Occipital lobe (tissue), 2 donors: ENCODE measurements around the gene TFCP2L1. TPM values are rescaled to one million over a fixed set of nuclear protein-coding genes. Genes with fewer than 3 reads are reported as not detected.
A peak's percentile ranks its signal among the peaks of the same experiment; 100 is the strongest.

Source experiments
- DNase-seq: peaks from one replicate; lab custom pipeline; 2025; lab: John Stamatoyannopoulos, UW
- total RNA-seq: library from RNA; depleted of rRNA; stranded (reverse); fragments of >200 nt; gene quantifications from one replicate; pipeline ENCODE4 v1.2.3, GENCODE V29; 2014

The TFCP2L1 gene
- total RNA-seq, 1 donor from 2014 or later, result 0.47 TPM

GRCh38 chr2:121197369-121198091 lies 87.5 kb downstream of the TFCP2L1 start:
- peak; percentile 70 for DNase-seq

DNA sequence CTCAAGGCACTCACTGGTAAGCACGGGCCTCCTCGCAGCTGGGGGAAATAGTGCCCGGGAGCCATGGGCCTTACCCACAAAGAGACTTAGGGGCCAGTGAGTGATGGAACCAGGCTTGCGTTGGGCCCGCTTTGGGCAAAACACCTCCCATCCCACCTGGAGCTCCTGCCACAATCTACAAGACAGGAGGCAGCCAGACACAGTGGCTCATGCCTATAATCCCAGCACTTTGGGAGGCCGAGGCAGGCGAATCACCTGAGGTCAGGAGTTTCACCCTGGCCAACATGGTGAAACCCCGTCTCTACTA lies 88.2 kb downstream of the TFCP2L1 start:
- no peak for DNase-seq

- DNase-seq, result no peak
These were observed 88.7 kb downstream of the TFCP2L1 start for GRCh38 chr2:121196132-121196848.

GRCh38 chr2:121195036-121195435 lies 90.0 kb downstream of the TFCP2L1 start:
- DNase-seq, result no peak

- no peak for DNase-seq
These were observed 90.4 kb downstream of the TFCP2L1 start for GRCh38 chr2:121194626-121195025.

- no peak for DNase-seq
These were observed 91.8 kb downstream of the TFCP2L1 start for GRCh38 chr2:121193185-121193584.

GRCh38 chr2:121192576-121192975 lies 92.4 kb downstream of the TFCP2L1 start:
- no peak for DNase-seq

GRCh38 chr2:121191191-121192170 lies 93.5 kb downstream of the TFCP2L1 start:
- no peak for DNase-seq

DNA sequence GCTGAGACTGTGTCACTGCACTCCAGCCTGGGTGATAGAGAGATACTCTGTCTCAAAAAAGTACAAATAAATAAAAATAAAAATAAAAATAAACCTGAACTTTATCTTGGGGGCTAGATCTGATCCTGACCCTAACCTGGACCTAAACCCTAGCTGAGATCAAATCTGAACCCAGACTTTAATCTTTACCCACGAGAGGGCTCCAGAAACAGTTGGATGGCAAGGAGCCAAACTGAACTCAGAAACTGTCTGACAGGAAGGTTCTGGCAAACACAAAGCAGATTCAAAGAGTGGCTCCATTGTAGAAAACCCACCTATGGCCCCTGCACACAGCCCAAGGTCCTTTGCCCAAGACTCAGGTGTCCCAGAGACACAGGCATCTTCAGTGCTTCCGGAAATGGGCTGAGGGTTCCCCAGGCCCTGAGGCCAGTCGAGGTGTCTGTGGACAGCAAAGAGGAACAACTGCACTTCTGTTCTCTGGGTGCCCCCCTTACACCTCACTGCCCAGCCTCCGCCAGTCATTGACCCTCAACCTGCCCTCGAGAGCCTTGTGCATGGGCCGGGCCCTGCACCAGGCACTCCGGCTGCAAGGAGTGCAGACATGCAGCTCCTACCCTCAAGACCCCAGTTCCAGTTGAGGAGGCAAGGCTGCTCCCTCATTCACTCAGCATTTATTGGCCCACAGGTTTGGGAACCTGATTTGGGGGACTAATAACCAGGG lies 95.2 kb downstream of the TFCP2L1 start:
- no peak for DNase-seq

- DNase-seq, result no peak
These were observed 96.0 kb downstream of the TFCP2L1 start for GRCh38 chr2:121189011-121189410.

GRCh38 chr2:121187982-121188411 lies 97.0 kb downstream of the TFCP2L1 start:
- no peak for DNase-seq

DNA sequence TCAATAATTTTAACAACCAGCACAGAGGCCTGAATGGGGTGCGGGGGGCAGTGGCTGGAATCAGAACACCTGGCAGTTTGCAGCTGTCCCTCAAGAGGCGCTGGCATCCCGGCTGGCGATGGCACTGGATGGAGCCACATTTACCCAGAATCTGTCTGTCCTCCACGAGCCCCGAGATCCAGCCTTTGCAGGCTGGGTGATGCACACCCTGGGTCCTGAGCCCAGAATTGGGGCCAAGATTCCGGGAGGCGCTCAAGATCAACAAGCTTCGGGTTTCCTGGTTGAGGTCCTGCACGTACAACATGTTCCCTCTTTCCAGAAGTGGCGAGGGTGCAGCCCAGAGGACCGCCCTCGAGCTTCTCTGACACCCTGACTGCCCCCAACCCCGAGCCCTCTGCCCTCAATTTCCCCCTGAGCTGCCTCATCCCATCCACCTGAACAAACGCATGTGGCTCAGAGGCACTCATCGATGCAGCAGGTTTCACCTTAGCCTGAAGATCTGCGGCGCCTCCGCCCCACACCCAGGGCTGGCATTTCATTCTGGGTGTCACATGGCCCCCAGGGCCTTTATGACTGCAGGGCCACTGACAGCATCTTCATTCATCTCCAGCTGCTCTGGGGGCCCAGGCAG lies 97.5 kb downstream of the TFCP2L1 start:
- no peak for DNase-seq

DNA sequence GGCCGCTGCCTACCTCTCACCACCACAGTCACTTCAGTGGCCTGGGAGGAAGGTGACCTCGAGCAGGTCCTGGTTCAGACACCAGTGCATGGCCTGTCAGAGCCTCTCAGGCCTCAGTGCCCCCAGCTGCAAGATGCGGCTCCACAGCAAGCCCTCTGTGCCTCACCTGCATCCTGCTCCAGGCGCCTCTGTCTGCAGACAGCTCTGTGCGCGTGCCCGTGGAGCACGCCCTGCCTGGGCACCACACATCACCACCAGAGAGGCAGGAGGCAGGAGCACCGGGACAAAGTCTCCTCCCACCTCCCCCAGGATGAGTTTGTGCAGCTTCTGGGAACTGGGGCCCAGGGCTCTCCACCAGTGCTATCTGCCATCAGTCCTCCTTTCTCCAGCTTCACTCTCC lies 98.7 kb downstream of the TFCP2L1 start:
- DNase-seq, result no peak

- peak; percentile 21 for DNase-seq
These were observed 99.4 kb downstream of the TFCP2L1 start for GRCh38 chr2:121185571-121186074.

- DNase-seq, result no peak
These were observed 99.9 kb downstream of the TFCP2L1 start for GRCh38 chr2:121185111-121185510.

GRCh38 chr2:121184248-121184862 lies 100.6 kb downstream of the TFCP2L1 start:
- no peak for DNase-seq

DNA sequence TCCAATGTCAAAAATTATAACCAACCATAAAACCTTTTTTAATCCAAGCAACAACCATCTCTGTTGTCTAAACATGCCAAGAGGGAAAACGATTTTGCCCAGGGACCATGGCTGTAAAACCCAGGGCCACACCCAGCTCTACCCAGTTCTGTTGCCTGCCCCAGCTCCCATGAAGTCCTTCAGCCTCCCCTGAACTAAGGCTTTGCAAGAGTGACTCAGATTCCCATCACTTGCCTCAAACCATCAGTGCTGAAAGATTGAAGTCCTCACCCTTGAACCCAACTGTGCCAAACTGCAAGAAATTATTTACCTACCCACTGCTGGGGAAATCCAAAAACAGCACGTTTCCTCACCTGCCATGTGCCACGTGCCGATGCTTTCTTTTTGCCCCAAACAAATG lies 102.5 kb downstream of the TFCP2L1 start:
- no peak for DNase-seq

GRCh38 chr2:121179467-121179866 lies 105.5 kb downstream of the TFCP2L1 start:
- DNase-seq, result no peak

GRCh38 chr2:121178730-121179129 lies 106.3 kb downstream of the TFCP2L1 start:
- DNase-seq, result no peak

- DNase-seq, result no peak
These were observed 107.1 kb downstream of the TFCP2L1 start for GRCh38 chr2:121177896-121178295.
